GM18907 (cell line): Measurements from ENCODE around the gene DNAJC15.
"Not testable (repeated sequence)": the region's sequence is repeated elsewhere in the genome, so short reads cannot be mapped to it uniquely, and the experiment has no call there.

Experiments used
- ATAC-seq: cut with Tn5 transposase; IDR thresholded peaks from one replicate; pipeline ENCODE4 v1.9.1; 2021; ENCODE audit warnings: mild to moderate bottlenecking, moderate library complexity; ENCODE audit not compliant: unreplicated experiment

The DNAJC15 gene

DNA sequence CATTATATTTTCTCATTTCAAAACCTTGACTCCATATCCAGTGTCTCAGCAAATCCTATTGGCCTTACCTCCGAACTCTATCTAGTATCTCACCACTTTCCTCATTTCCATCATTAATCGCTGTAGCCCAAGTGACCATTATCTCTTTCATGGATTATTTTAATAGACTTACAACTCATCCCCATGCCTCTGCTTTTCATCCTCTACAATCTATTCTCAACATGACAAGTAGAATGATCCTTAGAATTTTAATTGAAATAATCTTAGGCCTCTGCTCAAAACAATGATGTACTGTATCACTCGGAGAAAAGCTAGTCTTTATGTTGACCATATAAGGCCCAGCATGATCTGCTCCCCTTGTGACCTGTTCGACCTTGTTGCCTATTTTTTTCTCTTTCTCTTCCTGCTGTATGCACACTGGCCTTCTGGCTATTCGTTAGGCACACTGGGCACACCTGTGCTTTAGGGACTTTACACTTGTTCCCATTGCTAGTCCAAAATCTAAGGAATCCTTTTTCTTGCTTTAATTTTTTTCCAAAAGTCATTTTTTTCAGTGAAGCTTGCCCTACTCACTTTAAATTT is 21.4 kb downstream of the DNAJC15 start:
- ATAC-seq, result no peak

DNA sequence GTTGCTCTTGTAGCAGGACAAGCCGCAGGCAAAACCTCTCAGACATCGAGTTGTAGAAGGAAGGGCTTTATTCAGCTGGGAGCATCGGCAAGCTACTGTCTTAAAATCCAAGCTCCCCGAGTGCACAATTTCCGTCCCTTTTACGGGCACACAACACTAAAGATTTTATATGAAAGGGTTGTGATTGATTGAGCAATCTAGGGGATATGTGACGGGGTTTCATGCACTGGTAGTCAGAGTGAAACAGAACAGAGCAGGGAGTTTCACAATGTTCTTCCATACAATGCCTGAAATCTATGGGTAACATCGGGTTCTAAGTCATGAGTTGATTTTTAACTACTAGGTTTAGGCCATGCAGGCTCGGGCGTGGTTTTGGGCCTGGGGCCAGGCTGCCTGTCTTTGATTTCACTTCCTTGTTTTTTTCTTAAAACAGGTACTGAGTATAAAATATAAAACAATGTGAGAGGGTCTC is 22.0 kb downstream of the DNAJC15 start:
- not testable (repeated sequence) for ATAC-seq

DNA sequence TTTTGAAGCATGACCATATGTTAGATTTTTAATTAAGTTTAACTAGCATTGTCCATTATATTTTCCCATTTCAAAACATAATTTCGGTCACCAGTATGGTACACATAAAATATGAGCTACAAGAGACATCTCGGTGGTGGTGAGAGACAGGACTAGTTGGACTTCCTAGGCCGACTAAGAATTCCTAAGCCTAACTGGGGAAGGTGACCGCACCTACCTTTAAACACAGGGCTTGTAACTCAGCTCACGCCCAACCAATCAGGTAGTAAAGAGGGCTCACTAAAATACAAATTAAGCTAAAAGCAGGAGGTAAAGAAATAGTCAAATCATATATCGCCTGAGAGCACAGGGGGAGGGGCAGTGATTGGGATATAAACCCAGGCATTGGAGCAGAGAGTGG is 22.9 kb downstream of the DNAJC15 start:
- no peak for ATAC-seq

DNA sequence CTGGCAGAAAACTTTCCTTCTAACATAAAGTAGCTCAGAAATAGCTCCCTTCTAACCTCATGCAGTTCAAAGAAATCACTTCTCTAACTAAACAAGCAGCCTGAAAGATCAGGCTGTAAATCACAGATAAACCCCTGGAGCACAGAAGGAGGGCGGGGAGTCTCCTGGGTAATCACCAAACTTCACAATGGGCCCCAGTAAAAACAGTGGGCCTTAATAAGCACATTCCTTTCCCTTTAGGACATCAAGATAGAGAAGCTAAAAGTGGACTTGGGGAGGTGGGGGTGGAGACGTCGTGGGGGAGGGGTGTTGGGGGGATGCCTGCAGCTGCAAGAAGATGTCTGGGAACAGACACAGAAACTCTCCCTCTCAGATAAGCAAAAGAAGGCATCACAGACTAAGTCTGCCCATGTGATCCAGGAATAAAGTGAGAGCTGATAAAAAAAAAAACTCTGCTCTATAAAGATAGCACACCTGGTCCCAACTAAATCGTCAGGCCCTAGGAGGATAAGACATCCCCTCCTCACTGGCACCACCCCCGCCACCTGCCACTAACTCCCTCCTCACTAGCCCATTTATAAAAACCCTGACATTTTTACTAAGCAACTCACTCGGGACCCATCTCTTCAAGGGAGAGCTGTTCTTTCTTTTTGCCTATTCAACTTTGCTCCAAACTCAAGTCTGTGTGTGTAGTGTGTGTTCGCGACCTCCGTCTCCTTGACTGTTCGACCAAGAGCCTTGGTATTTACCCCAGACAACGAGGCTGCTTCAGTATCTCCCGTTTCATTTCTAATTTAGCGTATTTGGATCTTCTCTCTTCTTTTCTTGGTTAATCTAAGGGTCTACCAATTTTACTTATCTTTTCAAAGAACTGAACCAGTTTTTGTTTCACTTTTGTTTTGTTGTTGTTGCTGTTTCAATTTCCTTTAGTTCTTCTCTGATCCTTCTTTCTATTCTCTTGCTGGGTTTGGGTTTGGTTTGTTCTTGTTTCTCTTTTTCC is 31.7 kb downstream of the DNAJC15 start:
- no peak for ATAC-seq

- ATAC-seq, result peak; percentile 40
Observed at GRCh38 chr13:43057653-43058317, 34.4 kb downstream of the DNAJC15 start.

GRCh38 chr13:43058318-43058674 is 34.9 kb downstream of the DNAJC15 start:
- ATAC-seq, result peak; percentile 52

DNA sequence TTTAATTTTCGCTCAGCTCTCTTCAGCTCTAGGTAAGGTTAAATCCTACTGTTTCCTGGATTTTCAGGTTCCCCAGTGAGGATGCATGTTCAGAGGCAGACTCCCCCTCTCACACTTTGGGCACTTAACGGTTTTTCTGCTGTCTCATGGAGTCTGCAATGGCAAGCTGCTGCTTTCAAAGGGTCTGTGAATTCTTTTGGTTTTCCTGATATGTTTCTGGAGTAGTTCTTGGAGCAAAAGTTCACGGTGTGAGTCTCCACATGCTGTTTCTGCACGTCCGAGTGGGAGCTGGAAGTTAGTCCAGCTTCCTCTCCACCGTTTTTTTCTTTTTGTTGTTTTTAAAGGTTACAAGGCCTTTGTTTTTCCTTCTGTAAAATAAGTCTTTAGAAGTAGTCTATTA is 35.4 kb downstream of the DNAJC15 start:
- no peak for ATAC-seq

- not testable (repeated sequence) for ATAC-seq
Observed at GRCh38 chr13:43059779-43060178, 36.4 kb downstream of the DNAJC15 start.

GRCh38 chr13:43060806-43061205 is 37.4 kb downstream of the DNAJC15 start:
- ATAC-seq, result not testable (repeated sequence)

- ATAC-seq, result no peak
Observed at GRCh38 chr13:43061496-43062280, 38.3 kb downstream of the DNAJC15 start.

DNA sequence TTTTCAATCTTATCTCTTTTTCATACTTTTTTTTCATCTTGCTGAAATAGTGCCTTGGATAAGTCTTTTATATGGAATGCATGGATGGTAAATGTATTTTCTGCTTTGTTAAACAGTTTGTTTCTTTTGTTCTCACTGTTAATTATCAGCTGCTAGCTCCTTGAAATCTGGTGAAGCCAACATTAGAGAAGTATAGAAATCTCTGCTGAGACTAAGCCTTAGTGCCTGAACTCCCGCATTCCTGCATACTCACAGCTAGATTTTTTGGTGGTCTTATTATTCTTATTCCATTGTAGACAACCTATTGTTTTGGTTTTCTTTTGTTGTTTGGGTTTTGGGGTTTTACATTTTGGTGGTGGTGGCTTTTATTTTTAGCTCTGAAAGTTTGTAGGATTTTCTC is 48.4 kb downstream of the DNAJC15 start:
- no peak for ATAC-seq

DNA sequence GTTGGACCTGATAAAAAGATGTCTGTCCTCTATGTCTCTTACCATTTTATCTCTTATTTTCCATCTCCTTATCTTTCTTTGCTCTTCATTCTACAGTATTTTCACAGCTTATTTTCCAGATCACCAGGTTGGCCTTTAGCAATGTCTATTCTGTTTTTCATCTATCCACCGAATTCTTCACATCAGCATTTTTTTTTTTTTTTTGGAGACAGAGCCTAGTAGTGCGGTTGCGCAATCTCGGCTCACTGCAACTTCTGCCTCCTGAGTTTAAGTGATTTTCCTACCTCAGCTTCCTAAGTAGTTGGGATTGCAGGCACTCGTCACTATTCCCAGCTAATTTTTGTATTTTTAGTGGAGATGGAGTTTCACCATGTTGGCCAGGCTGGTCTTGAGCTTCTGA is 49.0 kb downstream of the DNAJC15 start:
- no peak for ATAC-seq

- peak; percentile 78 for ATAC-seq
Observed at GRCh38 chr13:43074824-43075510, 51.6 kb downstream of the DNAJC15 start.

DNA sequence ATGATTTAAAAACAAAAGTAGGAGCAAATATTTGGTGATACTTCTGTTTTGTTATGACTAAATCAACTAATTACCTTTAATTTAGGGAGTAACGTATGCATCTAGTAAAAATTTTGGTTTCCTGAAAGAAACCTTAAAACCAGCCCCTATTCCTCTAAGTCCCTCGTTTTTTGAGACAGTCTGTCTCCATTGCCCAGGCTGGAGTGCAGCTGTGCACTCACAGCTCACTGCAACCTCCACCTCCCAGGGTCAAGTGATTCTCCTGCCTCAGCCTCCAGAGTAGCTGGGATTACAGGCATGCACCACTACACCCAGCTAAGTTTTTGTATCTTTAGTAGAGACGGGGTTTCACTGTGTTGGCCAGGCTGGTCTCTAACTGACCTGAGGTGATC is 52.1 kb downstream of the DNAJC15 start:
- ATAC-seq, result not testable (repeated sequence)

DNA sequence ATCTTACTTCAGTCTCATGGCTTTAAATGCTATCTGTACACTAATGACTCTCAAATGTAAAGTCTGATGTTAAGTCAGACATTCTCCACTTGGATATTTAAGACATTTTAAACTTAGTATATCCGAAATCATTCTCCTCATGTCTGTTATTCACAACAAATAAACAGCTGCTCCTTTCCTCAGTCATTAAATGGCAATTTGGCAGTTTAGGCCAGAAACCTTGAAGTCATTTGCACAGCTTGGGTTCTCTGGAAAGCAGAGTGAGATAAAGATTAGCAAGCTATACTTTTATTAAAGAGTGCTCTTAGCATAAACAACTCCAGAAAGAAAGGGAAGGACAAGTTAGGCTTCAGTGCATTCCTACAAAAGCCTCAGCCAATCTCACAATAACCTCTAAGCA is 53.7 kb downstream of the DNAJC15 start:
- no peak for ATAC-seq

DNA sequence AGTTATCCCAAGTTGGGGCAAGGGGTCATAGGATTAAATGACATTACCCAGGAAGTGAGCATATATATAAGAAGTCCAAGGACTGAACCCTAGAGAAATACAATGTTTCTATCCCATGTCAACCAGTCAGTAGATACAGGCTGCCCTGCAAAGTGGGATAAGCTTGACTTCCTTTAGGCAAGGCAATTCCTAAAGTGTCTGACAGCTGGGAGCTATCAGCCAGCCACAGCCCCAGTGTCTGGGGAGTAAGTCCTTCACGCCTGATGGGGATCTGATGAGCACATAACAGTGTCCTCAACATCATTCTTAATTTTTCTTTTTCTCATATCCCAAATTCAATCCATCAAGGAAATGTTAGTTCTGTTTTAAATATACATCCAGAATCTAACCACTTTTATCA is 54.1 kb downstream of the DNAJC15 start:
- no peak for ATAC-seq

GRCh38 chr13:43077906-43078305 is 54.5 kb downstream of the DNAJC15 start:
- no peak for ATAC-seq

DNA sequence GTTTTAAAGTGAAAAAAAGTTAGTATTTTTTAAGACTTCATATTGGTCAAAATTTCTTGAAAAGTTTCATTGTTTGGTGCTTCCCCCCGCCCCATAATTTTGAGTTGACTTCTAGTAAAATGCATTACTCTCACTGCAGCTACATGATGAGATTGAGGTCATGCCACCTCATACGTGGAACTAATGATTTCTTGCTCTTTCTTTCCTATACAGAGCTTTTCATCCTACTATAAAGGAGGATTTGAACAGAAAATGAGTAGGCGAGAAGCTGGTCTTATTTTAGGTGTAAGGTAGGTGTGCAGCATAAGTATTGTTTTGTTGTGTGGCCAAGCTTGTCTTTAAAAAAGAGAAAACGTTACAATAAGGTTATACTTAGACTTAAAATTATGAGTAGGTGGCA is 55.0 kb downstream of the DNAJC15 start:
- no peak for ATAC-seq

- ATAC-seq, result no peak
Observed at GRCh38 chr13:43079392-43079931, 56.1 kb downstream of the DNAJC15 start.

GRCh38 chr13:43080199-43080598 is 56.8 kb downstream of the DNAJC15 start:
- ATAC-seq, result no peak
